ENCODE data around the gene PI16. TPM values are rescaled to one million over a fixed set of nuclear protein-coding genes. Genes with fewer than 3 reads are reported as not detected.

PI16 gene
- total and polyA plus RNA-seq, 2 of the 13 experiments (the other 11 are each of a cell fraction or from before 2014, with no cell fraction given) = not detected

DNA sequence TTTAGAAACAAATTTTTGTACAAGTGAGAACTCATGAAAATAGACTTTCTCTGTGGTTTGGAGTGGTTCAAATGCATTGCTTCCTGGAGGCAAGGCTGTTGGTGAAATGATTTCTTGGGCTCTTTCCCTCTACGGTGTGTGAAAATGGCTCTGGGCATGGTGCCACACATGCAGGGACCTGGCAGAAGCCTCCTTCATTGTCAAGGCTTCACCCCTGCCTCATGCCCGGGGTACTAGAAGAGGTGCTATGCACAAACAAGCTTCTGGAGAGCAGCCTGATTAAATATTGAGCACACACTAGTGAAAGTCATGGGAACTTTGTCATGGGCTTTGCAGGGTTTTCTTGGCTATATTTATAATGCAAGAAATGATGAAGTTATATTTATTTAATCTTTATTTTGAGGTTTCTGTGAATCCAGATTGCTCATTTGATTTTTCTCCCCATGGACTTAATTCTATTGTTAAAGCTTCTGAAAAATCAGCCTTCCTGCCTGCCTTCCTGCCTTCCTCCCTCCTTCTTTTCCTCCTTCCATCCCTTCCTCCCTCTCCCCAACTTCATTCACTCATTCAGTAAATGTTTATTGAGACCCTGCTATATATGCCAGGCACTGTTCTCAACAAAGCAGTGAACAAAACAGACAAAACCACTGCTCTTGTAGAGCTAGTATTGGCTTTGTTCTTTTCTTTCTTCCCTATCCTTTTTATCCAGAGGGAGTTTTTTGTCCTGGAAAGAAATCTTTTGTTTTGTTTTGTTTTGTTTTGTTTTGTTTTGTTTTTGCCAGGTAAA is 47.8 kb upstream of the PI16 start (continued):
- TF ChIP-seq ZNF333 (CRISPR knock-in tag; IDR thresholded peaks at IDR 0.05; ENCODE audit: borderline replicate concordance) (no peak), ZNF430 (CRISPR knock-in tag; IDR thresholded peaks at IDR 0.05) (no peak), KMT2B (CRISPR knock-in tag; IDR thresholded peaks at IDR 0.05) (no peak), ZNF577 (CRISPR knock-in tag; IDR thresholded peaks at IDR 0.05; ENCODE audit: borderline replicate concordance, low read depth) (no peak), GATA4 (IDR thresholded peaks at IDR 0.05; ENCODE audit: borderline replicate concordance, low read depth) (no peak)

DNA sequence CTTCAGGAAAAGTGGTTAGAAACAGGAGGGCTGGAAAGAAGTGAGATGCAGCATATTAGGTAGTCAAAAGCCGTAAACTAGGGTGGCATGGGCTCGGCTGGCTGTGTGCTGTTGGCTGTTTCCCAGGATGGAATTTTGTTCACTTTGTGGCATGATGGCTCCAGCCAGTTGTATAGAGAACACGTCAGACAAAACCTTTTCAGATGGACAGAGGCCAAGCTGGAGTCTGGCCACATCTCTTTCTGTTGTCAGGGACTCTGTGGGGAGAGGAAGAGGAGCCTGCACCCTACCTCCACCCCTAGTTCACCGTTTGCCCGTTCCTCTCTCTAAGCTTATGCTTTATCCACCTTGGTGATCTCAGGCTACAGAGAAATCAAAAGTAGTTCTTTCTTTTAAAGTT is 46.8 kb upstream of the PI16 start:
- BruUV-seq (replicated peaks) = no TSS peak
- Histone ChIP-seq H4K20me1 (ENCODE audit: insufficient read depth, low read length) (no peaks in the 10 kb centered on the region), H3K79me2 (ENCODE audit: insufficient read depth, low read length) (no peaks in the 10 kb centered on the region), H3K9me3 (ENCODE audit: low read length) (no peaks in the 10 kb centered on the region), H3K4me1 (ENCODE audit: insufficient read depth, low read length) (no peaks in the 10 kb centered on the region), H3K4me2 (ENCODE audit: low read depth, low read length) (no peak overlapping the region), H3K27ac (ENCODE audit: extremely low read length, insufficient read depth, low read length) (no peak overlapping the region), H3K36me3 (replicated peaks in 1 of 2; ENCODE audit: control insufficient read depth in 1 of 2, insufficient read depth in 2 of 2, low read length in 2 of 2) (peaks cover 12 to 41% of the 10 kb centered on the region in 2 experiments), H3K27me3 (ENCODE audit: control insufficient read depth in 1 of 2, insufficient read depth in 2 of 2, low read length in 2 of 2) (no peaks in the 10 kb centered on the region), H3K4me3 (replicated peaks in 1 of 3; ENCODE audit: insufficient read depth in 1 of 3, low read depth in 2 of 3, low read length in 3 of 3) (no peak overlapping the region), H2AFZ (ENCODE audit: low read length) (no peak overlapping the region), H3K9ac (ENCODE audit: insufficient read depth, low read depth, low read length) (no peak overlapping the region)
- DNase-seq (ENCODE audit: low spot score) (no peak), FAIRE-seq (no peak), ATAC-seq (no peak)
- TF ChIP-seq, protein P1, sequence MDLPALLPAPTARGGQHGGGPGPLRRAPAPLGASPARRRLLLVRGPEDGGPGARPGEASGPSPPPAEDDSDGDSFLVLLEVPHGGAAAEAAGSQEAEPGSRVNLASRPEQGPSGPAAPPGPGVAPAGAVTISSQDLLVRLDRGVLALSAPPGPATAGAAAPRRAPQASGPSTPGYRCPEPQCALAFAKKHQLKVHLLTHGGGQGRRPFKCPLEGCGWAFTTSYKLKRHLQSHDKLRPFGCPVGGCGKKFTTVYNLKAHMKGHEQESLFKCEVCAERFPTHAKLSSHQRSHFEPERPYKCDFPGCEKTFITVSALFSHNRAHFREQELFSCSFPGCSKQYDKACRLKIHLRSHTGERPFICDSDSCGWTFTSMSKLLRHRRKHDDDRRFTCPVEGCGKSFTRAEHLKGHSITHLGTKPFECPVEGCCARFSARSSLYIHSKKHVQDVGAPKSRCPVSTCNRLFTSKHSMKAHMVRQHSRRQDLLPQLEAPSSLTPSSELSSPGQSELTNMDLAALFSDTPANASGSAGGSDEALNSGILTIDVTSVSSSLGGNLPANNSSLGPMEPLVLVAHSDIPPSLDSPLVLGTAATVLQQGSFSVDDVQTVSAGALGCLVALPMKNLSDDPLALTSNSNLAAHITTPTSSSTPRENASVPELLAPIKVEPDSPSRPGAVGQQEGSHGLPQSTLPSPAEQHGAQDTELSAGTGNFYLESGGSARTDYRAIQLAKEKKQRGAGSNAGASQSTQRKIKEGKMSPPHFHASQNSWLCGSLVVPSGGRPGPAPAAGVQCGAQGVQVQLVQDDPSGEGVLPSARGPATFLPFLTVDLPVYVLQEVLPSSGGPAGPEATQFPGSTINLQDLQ (CRISPR knock-in tag; IDR thresholded peaks at IDR 0.05) = no peak
- TF ChIP-seq ZNF782 (CRISPR knock-in tag; IDR thresholded peaks at IDR 0.05; ENCODE audit: borderline replicate concordance) (no peak), TCF7L2 (IDR thresholded peaks at IDR 0.05; ENCODE audit: low read depth, low read length) (no peak), XBP1 (CRISPR knock-in tag; IDR thresholded peaks at IDR 0.05) (no peak), HNRNPH1 (optimal IDR thresholded peaks at IDR 0.05; ENCODE audit: low read depth, low read length) (no peak), HES4 (CRISPR knock-in tag; IDR thresholded peaks at IDR 0.05; ENCODE audit: borderline replicate concordance) (no peak)
- 95% methylated on average over 5 of the region's 5 CpGs for WGBS (ENCODE audit: low lambda C conversion rate)
- ChIA-PET CTCF (ENCODE audit: low intra/inter-chr PET ratio, low total read pairs) (no interaction called here), POLR2A (no interaction called here)
- intact Hi-C loops (cut with micrococcal nuclease; ENCODE audit: unreplicated experiment) (no loop called here), in situ Hi-C loops (cut with HindIII; ENCODE audit: extremely low pct_ligation_motif_present, low pct_unique_long_range_greater_than_20kb) (no loop called here)

Measured in HepG2 (cell line).